Measurements from ENCODE around the gene SPATA46.

The SPATA46 gene

GRCh38 chr1:162351246-162351842 is 25.3 kb downstream of the SPATA46 start:
- no peak for DNase-seq

- no peak for DNase-seq
Measured at GRCh38 chr1:162349635-162350330, 26.9 kb downstream of the SPATA46 start.

- no peak for DNase-seq
Measured at GRCh38 chr1:162347281-162347680, 29.4 kb downstream of the SPATA46 start.

- DNase-seq: no peak
Measured at GRCh38 chr1:162343470-162343869, 33.2 kb downstream of the SPATA46 start.

GRCh38 chr1:162342452-162342983 is 34.1 kb downstream of the SPATA46 start:
- DNase-seq: no peak

- DNase-seq: no peak
Measured at GRCh38 chr1:162336621-162337285, 39.9 kb downstream of the SPATA46 start.

GRCh38 chr1:162335126-162335525 is 41.5 kb downstream of the SPATA46 start:
- no peak for DNase-seq

- no peak for DNase-seq
Measured at GRCh38 chr1:162333991-162334390, 42.7 kb downstream of the SPATA46 start.

- DNase-seq: no peak
Measured at GRCh38 chr1:162329826-162330225, 46.8 kb downstream of the SPATA46 start.

GRCh38 chr1:162328512-162328911 is 48.1 kb downstream of the SPATA46 start:
- DNase-seq: no peak

- no peak for DNase-seq
Measured at GRCh38 chr1:162327788-162328165, 48.9 kb downstream of the SPATA46 start.

GRCh38 chr1:162327144-162327787 is 49.4 kb downstream of the SPATA46 start:
- DNase-seq: no peak

GRCh38 chr1:162326559-162326958 is 50.1 kb downstream of the SPATA46 start:
- DNase-seq: no peak

GRCh38 chr1:162324396-162324795 is 52.3 kb downstream of the SPATA46 start:
- DNase-seq: no peak

Data from activated CD4-positive, alpha-beta T cell treated with anti-CD3 and anti-CD28 coated beads, Interleukin-2, amount 50 U/mL, for 16 hours (primary cell).